SK-N-MC (cell line): ENCODE results near the gene ZNF273.

Experiments used
- EZH2 ChIP-seq: fragments of 200-600 bp; sonication (generic); IDR thresholded peaks from one replicate; pipeline ENCODE4 v1.6.1; 2017; ENCODE audit warnings: antibody characterized with exemption
- FOXP2 ChIP-seq: optimal IDR thresholded peaks from 2 replicates; pipeline ENCODE3; 2011; ENCODE audit warnings: mild to moderate bottlenecking, moderate library complexity; ENCODE audit not compliant: insufficient read depth; ENCODE audit errors: extremely low read length, control extremely low read depth
- POLR2AphosphoS5 ChIP-seq: IDR thresholded peaks from 2 replicates; pipeline ENCODE4 v1.6.1; 2012; ENCODE audit warnings: mild to moderate bottlenecking, low read depth, low read length, borderline replicate concordance

- TF ChIP-seq EZH2, result no peak
- TF ChIP-seq POLR2AphosphoS5, result no peak
- no peak for TF ChIP-seq FOXP2
Observed at GRCh38 chr7:64878684-64879083, 24.4 kb upstream of the ZNF273 start.
